ENCODE results near the gene PLAGL2. TPM values are rescaled to one million over a fixed set of nuclear protein-coding genes. Genes with fewer than 3 reads are reported as not detected.

PLAGL2 gene
- total and polyA plus RNA-seq, 9 of the 15 experiments (the other 6 are each of a cell fraction or from before 2014, with no cell fraction given), result 3.1 to 24.3 (median 6.4) TPM

GRCh38 chr20:32159766-32160221, 47.7 kb downstream of the PLAGL2 start (continued):
- no peak for TF ChIP-seq CEBPZ (IDR thresholded peaks at IDR 0.05; ENCODE audit: borderline replicate concordance, low read depth, low read length)
- TF ChIP-seq CREM (IDR thresholded peaks at IDR 0.05; ENCODE audit: low read depth), result peak; percentile 63
- no peak for TF ChIP-seq ZNF644 (tag; IDR thresholded peaks at IDR 0.05; ENCODE audit: low read depth)
- TF ChIP-seq FIP1L1 (IDR thresholded peaks at IDR 0.05; ENCODE audit: low read depth, low read length, poor library complexity, severe bottlenecking), result no peak
- no peak for TF ChIP-seq NFIX (CRISPR knock-in tag; IDR thresholded peaks at IDR 0.05; ENCODE audit: low read depth)
- TF ChIP-seq ZNF354B (CRISPR knock-in tag; IDR thresholded peaks at IDR 0.05), result no peak
- TF ChIP-seq FOXO4 (CRISPR knock-in tag; IDR thresholded peaks at IDR 0.05), result no peak
- TF ChIP-seq E2F5 (CRISPR knock-in tag; IDR thresholded peaks at IDR 0.05), result no peak
- no peak for TF ChIP-seq ADNP (tag; IDR thresholded peaks at IDR 0.05)
- no peak for TF ChIP-seq DNMT1 (IDR thresholded peaks at IDR 0.05)
- TF ChIP-seq RERE (CRISPR knock-in tag; IDR thresholded peaks at IDR 0.05; ENCODE audit: borderline replicate concordance), result no peak
- TF ChIP-seq SREBF1 (IDR thresholded peaks at IDR 0.05; ENCODE audit: borderline replicate concordance, low read depth, low read length), result no peak
- TF ChIP-seq ELF2 (CRISPR knock-in tag; IDR thresholded peaks at IDR 0.05), result no peak
- no peak; a peak in 1 of 4 replicates for TF ChIP-seq NRF1 (conservative IDR thresholded peaks at IDR 0.05 in 1 of 2, IDR thresholded peaks at IDR 0.05 in 1 of 2)
- TF ChIP-seq PHF8 (IDR thresholded peaks at IDR 0.05; ENCODE audit: borderline replicate concordance, low read length), result no peak
- TF ChIP-seq NBN (IDR thresholded peaks at IDR 0.05; ENCODE audit: low read depth), result 0 out of 2 replicates have a peak, but pooled peaks have one; percentile 40
- peak; percentile 54; the same call in 1 of the 2 replicates for TF ChIP-seq HDAC8 (tag; IDR thresholded peaks at IDR 0.05)
- TF ChIP-seq CHCHD3 (CRISPR knock-in tag; IDR thresholded peaks at IDR 0.05), result no peak
